GM18507 (cell line): ENCODE data around the gene VIPR2.

Source experiments
- DNase-seq: peaks from one replicate; pipeline ENCODE4 v3.0.0; 2011; ENCODE audit warnings: low read depth; ENCODE audit not compliant: insufficient read length; ENCODE audit errors: extremely low spot score
- FAIRE-seq: peaks from 2 replicates; lab custom pipeline; 2011; peaks lifted over from hg19 to GRCh38; lab: Jason Lieb, UNC

The VIPR2 gene

GRCh38 chr7:159060440-159060839, 84.2 kb downstream of the VIPR2 start:
- no peak for DNase-seq
- no peak for FAIRE-seq

- DNase-seq (no peak), FAIRE-seq (no peak)
Observed at GRCh38 chr7:159059629-159060028, 85.0 kb downstream of the VIPR2 start.

- FAIRE-seq (no peak), DNase-seq (no peak)
Observed at GRCh38 chr7:159057647-159058046, 87.0 kb downstream of the VIPR2 start.

GRCh38 chr7:159056737-159057136, 87.9 kb downstream of the VIPR2 start:
- FAIRE-seq, result no peak
- no peak for DNase-seq

- FAIRE-seq, result no peak
- DNase-seq, result no peak
Observed at GRCh38 chr7:159051916-159052315, 92.8 kb downstream of the VIPR2 start.

- DNase-seq (no peak), FAIRE-seq (no peak)
Observed at GRCh38 chr7:159050704-159051103, 94.0 kb downstream of the VIPR2 start.

- DNase-seq (no peak), FAIRE-seq (no peak)
Observed at GRCh38 chr7:159049266-159050025, 95.2 kb downstream of the VIPR2 start.

GRCh38 chr7:159048656-159049055, 96.0 kb downstream of the VIPR2 start:
- no peak for DNase-seq
- no peak for FAIRE-seq

GRCh38 chr7:159047536-159047935, 97.1 kb downstream of the VIPR2 start:
- no peak for FAIRE-seq

GRCh38 chr7:159046300-159046699, 98.4 kb downstream of the VIPR2 start:
- no peak for FAIRE-seq

More at GRCh38 chr7:159047536-159047935, 97.1 kb downstream of the VIPR2 start:
- no peak for DNase-seq

GRCh38 chr7:159045839-159046238, 98.8 kb downstream of the VIPR2 start:
- DNase-seq (no peak), FAIRE-seq (no peak)

More at GRCh38 chr7:159046300-159046699, 98.4 kb downstream of the VIPR2 start:
- no peak for DNase-seq

- FAIRE-seq (no peak), DNase-seq (no peak)
Observed at GRCh38 chr7:159042581-159043101, 102.0 kb downstream of the VIPR2 start.

GRCh38 chr7:159042103-159042502, 102.6 kb downstream of the VIPR2 start:
- FAIRE-seq, result no peak
- DNase-seq, result no peak

- FAIRE-seq, result no peak
- DNase-seq, result no peak
Observed at GRCh38 chr7:159040912-159041711, 103.6 kb downstream of the VIPR2 start.

- FAIRE-seq (no peak), DNase-seq (no peak)
Observed at GRCh38 chr7:159040146-159040545, 104.5 kb downstream of the VIPR2 start.

- DNase-seq, result no peak
- FAIRE-seq, result no peak
Observed at GRCh38 chr7:159039716-159040115, 105.0 kb downstream of the VIPR2 start.

GRCh38 chr7:159038066-159038465, 106.6 kb downstream of the VIPR2 start:
- FAIRE-seq, result no peak

GRCh38 chr7:159036916-159037605, 107.6 kb downstream of the VIPR2 start:
- DNase-seq (no peak), FAIRE-seq (no peak)

More at GRCh38 chr7:159038066-159038465, 106.6 kb downstream of the VIPR2 start:
- DNase-seq, result no peak

- FAIRE-seq, result no peak
Observed at GRCh38 chr7:159035571-159036073, 109.0 kb downstream of the VIPR2 start.

GRCh38 chr7:159034988-159035387, 109.7 kb downstream of the VIPR2 start:
- no peak for DNase-seq
- no peak for FAIRE-seq

More at GRCh38 chr7:159035571-159036073, 109.0 kb downstream of the VIPR2 start:
- DNase-seq, result no peak
